Stimulated activated CD8-positive, alpha-beta memory T cell treated with anti-CD3 and anti-CD28 coated beads, Interleukin-12 subunit alpha, Interleukin-12 subunit beta, amount 100 ng/mL, for 24 hours (primary cell): ENCODE data around the gene SSR2.

Experiments
- DNase-seq: peaks from one replicate; pipeline ENCODE4 v3.0.0-alpha.2; 2020; ENCODE audit errors: extremely low read depth

SSR2 gene

DNA sequence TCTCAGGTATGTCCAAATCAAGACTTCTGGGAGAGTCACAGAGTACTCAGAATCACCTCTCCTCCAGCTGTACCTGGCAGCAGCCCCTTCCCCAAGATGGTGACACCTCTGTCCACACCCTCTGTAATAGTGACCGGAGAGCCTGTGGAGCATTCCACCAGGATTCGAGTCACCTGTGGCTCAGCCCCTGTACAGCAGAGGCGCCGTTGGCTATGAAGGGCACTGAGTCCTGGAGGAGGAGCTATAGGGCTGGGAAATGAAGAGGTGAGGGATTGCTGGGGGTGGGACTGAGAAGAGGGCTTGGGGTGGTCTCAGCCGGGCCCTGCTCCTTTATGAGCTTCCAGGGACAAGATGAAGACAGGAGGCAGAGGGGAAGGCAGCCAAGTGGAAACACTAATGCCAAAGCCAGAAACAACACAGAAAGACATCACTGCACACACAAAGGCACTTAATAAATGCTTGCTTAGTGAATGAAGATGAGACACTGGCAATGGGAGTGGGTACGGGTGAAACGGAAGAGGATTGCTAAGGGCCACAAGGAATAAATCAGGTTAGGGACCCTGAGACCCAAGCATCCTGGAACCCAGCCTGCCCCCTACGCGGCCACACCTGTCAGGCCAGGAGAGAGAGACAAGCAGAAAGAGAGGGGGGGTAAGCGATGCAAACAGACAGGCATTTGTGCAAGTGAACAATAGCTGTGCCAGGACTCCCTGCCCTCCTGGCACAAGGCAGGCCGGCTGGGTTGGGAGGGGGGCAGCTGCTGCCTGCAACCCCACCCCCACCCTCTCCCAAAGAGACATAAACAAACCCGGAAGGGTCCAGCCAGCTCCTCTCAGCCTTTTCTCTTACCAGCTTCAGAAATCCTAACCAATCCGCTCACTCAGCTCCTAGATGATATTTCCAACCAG lies 46.3 kb downstream of the SSR2 start:
- DNase-seq = no peak

DNA sequence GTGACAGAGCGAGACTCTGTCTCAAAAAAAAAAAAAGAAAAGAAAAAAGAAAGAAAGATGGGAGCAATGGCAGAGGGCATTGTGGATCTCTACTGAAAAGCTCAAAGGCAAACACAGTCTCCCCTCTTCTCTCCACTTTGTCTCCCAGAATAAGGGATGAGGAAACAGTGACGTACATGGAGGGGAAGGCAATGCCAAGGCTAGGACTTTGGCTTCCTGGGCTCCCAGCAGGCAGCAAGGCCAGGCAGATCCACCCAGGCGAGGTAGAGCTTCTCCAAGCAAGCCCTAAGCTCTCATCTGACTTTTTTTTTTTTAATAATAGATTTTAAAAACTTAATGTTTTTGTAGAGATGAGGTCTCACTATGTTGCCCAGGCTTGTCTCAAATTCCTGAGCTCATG lies 47.0 kb downstream of the SSR2 start:
- DNase-seq = no peak

- DNase-seq = no peak
These were observed 48.6 kb downstream of the SSR2 start for GRCh38 chr1:155971910-155972809.

- DNase-seq = no peak
These were observed 50.1 kb downstream of the SSR2 start for GRCh38 chr1:155970531-155971167.

- no peak for DNase-seq
These were observed 51.4 kb downstream of the SSR2 start for GRCh38 chr1:155969377-155969791.

DNA sequence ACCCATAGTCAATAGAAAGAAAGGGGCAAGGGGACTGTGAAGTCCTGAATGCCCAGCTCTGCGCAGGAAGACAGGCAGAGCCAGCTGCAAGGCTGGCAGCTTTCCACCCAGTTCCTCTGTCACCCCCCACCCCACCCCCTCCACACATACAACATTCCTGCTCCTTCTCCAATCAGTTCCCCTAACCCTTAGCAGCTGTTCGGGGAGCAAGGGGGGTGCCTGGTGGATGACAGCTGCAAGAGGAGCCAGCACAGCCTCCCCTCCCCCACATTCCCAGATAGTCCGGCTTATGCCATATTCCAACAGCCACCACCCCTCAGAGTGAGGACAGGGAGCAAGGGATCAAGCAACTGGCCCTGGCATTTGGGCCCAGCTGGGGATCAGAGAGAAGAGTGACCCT lies 52.1 kb downstream of the SSR2 start:
- DNase-seq = no peak

DNA sequence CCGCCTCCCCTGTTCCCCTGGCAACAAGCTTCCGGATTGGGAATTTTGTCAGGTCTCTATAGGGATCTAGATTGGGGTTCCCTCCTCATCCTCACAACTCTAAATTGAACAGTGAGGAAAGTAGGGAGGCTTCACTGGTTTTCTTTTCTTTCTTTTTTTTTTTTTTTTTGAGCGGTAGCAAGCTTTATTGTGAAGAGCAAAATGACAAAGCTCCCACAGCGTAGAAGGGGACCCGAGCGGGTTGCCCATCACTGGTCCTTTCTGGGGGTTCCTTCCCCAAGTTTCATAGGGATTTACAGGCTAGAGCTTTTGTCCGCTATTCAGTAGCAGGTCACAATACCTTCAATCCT lies 52.7 kb downstream of the SSR2 start:
- no peak for DNase-seq

DNA sequence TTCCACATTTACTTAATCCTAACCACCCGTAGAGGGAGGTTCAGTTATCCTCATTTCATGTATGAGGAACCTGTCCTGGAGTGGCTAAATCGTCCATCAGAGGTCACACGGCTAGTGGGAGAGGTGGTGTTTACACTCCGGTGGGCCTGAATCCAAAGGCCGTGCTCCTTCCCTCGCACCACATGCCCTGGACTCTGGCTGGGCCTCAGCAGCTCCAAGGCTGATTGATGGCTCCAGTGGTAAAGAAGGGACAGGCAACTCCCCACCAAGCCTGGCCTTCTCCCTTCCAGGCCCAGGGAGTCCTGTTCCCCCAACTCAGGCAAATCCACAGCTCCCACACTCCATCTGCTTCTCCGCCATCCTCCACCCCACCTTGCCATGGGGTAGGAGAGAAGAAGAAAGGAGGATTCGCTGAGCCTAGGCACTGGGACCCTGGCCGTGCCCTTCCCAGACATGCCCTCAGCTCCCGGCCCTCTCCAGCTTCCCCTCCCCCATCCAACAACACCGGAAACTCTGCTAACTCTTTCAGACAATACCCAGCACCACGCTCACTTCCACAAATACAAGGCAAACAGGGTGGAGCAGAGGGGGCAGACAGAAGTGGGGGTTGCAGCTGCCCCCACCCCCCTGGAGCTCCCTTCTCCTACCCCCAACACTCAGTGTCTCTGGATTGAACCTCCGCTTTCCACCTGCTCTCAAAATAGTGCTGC lies 53.3 kb downstream of the SSR2 start:
- no peak for DNase-seq

DNA sequence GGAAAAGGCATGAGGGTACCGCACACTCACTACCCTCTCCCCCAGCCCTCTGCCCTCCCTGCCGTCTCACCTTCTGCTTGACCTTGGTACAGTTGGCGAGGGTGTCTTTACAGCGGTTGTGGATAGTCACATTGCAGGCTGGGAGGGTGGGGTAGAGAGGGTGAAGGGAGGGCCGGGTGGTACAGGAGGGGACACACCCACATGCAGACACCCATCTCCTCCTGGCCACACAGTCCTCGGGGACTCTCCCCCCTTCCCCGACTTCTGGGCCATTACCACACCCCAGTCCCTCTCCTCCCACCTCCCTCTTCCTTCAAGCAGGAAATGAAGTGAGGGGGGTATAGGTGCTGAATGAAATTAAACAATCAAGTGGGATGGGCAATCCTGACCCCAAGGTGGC lies 54.0 kb downstream of the SSR2 start:
- DNase-seq = no peak

DNA sequence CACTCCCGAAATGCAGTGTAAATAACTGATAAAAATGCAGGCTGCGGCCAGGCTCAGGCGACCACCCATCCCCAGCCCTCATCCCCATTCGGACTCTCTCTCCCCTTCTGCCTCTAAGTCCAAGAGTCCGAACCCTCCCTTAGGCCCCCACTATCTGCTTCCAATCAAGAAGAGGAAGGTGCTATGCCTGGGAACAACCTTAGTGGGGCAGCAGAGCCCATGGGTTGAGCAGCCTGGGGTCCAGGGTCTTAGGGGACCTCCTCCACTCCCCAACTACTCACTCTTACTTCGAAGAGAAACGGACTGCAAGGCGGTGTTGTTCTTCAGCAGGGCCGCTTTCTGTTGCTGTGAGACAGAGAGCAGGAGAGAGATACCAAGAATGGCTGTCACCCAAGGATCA lies 54.6 kb downstream of the SSR2 start:
- DNase-seq = no peak

DNA sequence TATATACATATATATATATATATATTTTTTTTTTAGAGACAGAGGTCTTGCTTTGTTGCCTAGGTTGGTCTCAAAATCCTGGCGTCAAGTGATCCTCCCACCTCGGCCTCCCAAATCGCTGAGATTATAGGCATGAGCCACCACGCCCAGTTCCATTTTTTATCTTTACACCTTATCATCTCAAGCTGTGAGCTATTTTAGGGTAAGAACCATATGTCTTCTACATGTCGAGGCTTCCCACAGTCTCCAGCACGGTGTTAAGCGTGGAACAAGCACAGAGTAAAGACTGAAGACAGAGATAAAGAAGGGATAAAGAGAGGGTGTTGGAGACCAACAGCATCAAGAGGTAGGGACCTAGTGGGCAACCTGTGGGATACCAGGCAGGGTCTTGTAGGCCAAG lies 56.6 kb downstream of the SSR2 start:
- DNase-seq = no peak

- DNase-seq = no peak
These were observed 58.0 kb downstream of the SSR2 start for GRCh38 chr1:155962599-155963211.

DNA sequence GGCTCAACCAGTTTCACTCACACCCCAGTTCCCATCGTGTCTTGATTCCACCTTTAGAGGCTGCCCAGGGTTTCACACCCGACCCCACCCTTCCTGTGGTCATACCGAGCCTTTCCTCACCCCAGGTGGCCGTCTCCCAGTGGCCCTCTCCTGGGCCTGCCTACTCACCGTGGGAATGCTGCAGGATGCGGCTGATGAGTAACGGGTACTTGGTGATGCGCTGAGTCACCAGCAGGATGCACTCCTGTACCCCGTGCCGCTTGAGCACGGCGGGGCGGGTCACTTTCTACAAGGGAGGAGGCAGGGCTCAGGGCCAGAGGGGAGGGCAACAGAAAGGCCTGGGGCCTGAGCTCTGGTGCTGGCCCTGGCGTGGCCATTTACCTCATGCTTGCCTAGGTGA lies 58.8 kb downstream of the SSR2 start:
- no peak for DNase-seq

DNA sequence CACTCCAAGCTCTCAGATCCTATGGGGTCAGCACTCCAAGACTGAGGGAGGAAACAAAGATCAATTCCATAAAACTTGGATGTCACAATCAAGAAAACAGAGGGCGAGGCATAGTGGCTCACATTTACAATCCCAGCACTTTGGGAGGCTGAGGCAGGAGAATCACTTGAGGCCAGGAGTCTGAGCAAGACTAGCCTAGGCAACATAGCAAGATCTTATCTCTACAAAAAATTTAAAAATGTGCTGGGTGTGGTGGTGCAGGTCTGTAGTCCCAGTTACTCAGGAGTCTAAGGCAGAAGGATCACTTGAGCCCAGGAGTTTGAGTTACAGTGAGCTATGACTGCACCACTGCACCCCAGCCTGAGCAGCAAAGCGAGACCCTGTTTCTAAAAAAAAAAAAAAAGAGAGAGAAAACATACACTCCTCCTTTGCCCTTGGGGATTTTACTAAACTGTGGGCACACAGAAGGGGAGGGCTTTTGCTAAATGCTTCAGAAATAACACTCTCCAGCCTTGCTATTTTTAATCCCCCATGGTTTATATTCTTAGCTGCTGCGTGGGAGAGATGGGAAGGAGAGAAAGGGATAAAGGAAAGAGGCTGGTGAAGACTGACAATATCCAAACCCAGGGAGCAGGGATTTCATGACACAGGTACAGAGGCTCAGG lies 60.5 kb downstream of the SSR2 start:
- no peak for DNase-seq
